ENCODE data around the gene LITAF. TPM values are rescaled to one million over a fixed set of nuclear protein-coding genes. Genes with fewer than 3 reads are reported as not detected.

Gene LITAF
- total RNA-seq, 1 donor from 2014 or later = 124 TPM

DNA sequence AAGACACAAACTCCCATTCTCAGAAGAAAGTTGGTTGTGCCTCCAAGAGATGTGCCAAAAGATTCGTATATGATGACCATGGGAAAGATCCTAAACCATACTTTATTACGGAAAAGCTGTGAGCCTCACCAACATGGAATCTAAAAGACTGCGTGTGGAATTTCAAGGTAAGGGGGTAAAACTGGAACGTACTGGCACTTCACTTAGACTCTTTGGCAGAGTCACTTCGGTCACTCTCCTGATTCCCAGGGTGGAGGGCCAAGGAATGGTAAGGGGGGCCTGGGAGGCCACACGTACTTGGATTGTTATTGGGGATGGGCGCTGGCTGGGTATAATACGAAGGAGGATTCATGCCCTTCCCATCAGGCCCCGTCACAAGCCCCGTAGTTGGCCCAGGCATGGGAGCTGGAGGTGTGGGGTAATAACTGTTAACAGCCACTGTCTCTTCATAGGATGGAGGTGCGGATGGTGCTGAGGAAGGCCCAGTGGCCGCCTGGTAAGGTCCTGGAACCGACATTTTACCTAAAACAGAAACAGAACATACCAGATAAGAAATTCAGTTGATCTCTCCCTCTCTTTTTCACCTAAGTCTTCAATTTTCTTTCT is 30.4 kb downstream of the LITAF start:
- Mint-ChIP-seq H3K36me3 (ENCODE audit: low read depth) (peaks cover 72% of the 10 kb centered on the region), H3K4me1 (peaks cover 23% of the 10 kb centered on the region), H3K27ac (no peak overlapping the region), H3K4me3 (no peak overlapping the region), H3K9me3 (peaks cover 4% of the 10 kb centered on the region), H3K27me3 (no peaks in the 10 kb centered on the region)
- ATAC-seq (ENCODE audit: low read depth) (no peak), DNase-seq (no peak)
- ChIA-PET CTCF (interaction anchor here (1.9 kb wide), 1 partner anchor 24 kb away, joined by 6 read pairs; no protein-coding TSS in a partner anchor), POLR2A (no interaction called here)
- TF ChIP-seq CTCF (IDR thresholded peaks at IDR 0.05) = no peak
- intact Hi-C loops (cut with micrococcal nuclease) = no loop called here

DNA sequence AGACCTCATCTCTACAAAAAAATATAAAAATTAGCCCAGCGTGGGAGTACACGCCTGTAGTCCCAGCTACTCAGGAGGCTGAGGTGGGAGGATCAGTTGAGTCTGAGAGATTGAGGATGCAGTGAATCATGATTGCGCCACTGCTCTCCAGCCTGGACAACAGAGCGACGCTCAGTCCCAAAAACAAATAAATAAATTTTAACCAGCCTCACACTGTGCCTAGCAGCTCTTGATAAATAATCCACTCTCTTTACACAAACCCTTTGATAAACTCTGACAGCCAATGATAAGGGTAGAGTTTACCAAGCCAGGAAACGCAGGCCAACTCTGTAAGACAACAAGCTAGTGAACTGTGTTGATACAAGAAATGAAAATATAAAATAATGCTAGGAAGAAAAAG is 32.7 kb downstream of the LITAF start:
- Mint-ChIP-seq H3K9me3 (peaks cover 4% of the 10 kb centered on the region), H3K27ac (no peak overlapping the region), H3K27me3 (no peaks in the 10 kb centered on the region), H3K4me3 (no peak overlapping the region), H3K36me3 (ENCODE audit: low read depth) (peaks cover 87% of the 10 kb centered on the region), H3K4me1 (peaks cover 11% of the 10 kb centered on the region)
- DNase-seq (no peak), ATAC-seq (ENCODE audit: low read depth) (no peak)
- CTCF ChIA-PET = no interaction called here
- intact Hi-C loops (cut with micrococcal nuclease) = no loop called here
- POLR2A ChIA-PET = no interaction called here
- TF ChIP-seq CTCF (IDR thresholded peaks at IDR 0.05) = no peak

- intact Hi-C loops (cut with micrococcal nuclease) = no loop called here
- TF ChIP-seq CTCF (IDR thresholded peaks at IDR 0.05) = no peak
Measured at GRCh38 chr16:11553371-11553770, 33.3 kb downstream of the LITAF start.

GRCh38 chr16:11552440-11552839 is 34.3 kb downstream of the LITAF start:
- H3K27ac Mint-ChIP-seq = no peak overlapping the region
- CTCF ChIA-PET = interaction anchor here (1.4 kb wide), 1 partner anchor 162 kb away, joined by 3 read pairs; no protein-coding TSS in a partner anchor
- POLR2A ChIA-PET = no interaction called here
- H3K4me3 Mint-ChIP-seq = no peak overlapping the region
- DNase-seq (no peak), ATAC-seq (ENCODE audit: low read depth) (no peak)
- no peaks in the 10 kb centered on the region for H3K27me3 Mint-ChIP-seq
- H3K36me3 Mint-ChIP-seq (ENCODE audit: low read depth) = peaks cover 94% of the 10 kb centered on the region
- intact Hi-C loops (cut with micrococcal nuclease) = no loop called here
- TF ChIP-seq CTCF (IDR thresholded peaks at IDR 0.05) = no peak
- peaks cover 5% of the 10 kb centered on the region for H3K4me1 Mint-ChIP-seq
- H3K9me3 Mint-ChIP-seq = peaks cover 4% of the 10 kb centered on the region

More at GRCh38 chr16:11553371-11553770, 33.3 kb downstream of the LITAF start:
- no peak for DNase-seq
- Mint-ChIP-seq H3K4me3 (no peak overlapping the region), H3K27me3 (no peaks in the 10 kb centered on the region), H3K9me3 (peaks cover 4% of the 10 kb centered on the region), H3K4me1 (peaks cover 8% of the 10 kb centered on the region), H3K27ac (no peak overlapping the region), H3K36me3 (ENCODE audit: low read depth) (peaks cover 89% of the 10 kb centered on the region)
- ChIA-PET CTCF (interaction anchor here (1.4 kb wide), 1 partner anchor 161 kb away, joined by 3 read pairs; no protein-coding TSS in a partner anchor), POLR2A (no interaction called here)
- no peak for ATAC-seq (ENCODE audit: low read depth)

DNA sequence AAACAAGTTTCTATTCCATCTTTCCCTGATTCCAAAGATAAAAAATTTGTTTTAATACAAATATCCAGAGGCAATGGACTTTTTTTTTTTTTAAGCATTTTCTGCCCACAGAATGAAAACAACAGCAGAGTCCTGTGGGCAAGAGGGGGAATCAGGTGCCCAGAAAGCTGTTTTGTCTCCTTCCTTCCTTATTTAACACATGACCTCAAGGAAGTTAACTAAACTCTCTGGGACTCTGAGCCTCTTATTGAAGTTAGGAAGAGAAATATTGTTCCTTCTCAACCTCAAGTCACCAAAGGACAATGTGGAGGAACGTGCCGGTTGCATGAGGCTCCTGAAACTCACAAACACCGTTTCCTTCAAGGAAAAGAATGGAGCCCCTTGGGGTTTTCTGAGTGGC is 34.9 kb downstream of the LITAF start:
- ATAC-seq (ENCODE audit: low read depth) (no peak), DNase-seq (no peak)
- H3K4me1 Mint-ChIP-seq = peaks cover 2% of the 10 kb centered on the region
- H3K27me3 Mint-ChIP-seq = no peaks in the 10 kb centered on the region
- peaks cover 4% of the 10 kb centered on the region for H3K9me3 Mint-ChIP-seq
- no peak overlapping the region for H3K4me3 Mint-ChIP-seq
- TF ChIP-seq CTCF (IDR thresholded peaks at IDR 0.05) = no peak
- H3K27ac Mint-ChIP-seq = no peak overlapping the region
- CTCF ChIA-PET = no interaction called here
- peaks cover 96% of the 10 kb centered on the region for H3K36me3 Mint-ChIP-seq (ENCODE audit: low read depth)
- intact Hi-C loops (cut with micrococcal nuclease) = no loop called here
- POLR2A ChIA-PET = no interaction called here

Measured in activated B cell treated with CpG ODN at 0.5 μM for 24 hours (primary cell).